Measurements from ENCODE around the gene MOGAT2.

Gene MOGAT2
- long read RNA-seq = 0 reads

DNA sequence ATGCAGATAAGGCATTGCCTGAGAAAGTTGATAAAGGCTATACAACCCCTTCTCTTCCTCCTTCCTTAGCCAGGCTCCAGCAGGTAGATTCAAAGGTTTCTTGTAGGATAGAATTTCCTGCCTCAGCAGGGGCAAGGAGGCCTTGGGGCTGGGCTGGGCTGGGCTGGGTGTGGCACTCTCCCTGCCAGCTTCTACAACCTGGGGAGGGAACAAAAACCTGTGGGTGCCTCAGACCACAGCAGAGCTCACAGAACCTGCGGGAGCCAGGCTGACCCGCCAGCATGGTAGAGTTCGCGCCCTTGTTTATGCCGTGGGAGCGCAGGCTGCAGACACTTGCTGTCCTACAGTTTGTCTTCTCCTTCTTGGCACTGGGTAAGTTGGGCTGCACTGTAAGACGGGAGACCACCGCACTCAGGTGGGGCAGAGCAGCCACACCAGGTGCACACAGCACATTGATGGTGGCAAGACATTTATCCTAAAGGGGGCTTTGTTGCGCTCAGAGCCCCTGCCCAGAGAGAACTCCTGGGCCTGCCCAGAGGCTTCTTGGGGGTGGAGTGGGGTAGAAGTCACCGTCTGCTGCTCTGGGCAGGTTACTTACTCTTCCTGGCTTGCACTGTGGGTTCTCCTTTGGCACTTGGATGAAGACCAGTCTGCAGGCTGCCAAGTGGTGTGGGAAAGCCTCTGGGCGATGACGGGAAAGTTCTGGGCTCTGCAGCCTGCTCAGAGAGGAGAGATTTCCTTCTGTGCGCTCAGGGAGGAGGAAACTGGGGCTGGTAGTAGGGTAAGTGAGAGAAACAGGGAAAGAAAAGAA lies at the start of gene MOGAT2:
MOGAT2 (plus strand) TSS at position 231 of the 811 bp plus-strand sequence; CDS start at position 282, 51 bp downstream.
- Histone ChIP-seq H3K4me3 (replicated peaks; ENCODE audit: insufficient read depth, low read length) (no peak within 1 kb of the TSS), H3K27me3 (ENCODE audit: insufficient read depth, poor library complexity, severe bottlenecking) (no peaks in the 10 kb centered on the region), H3K27ac (replicated peaks) (no peak within 1 kb of the TSS)
- DNase-seq (ENCODE audit: low read depth in 1 of 2, low spot score in 1 of 2) = no peak
- TF ChIP-seq GABPA (IDR thresholded peaks at IDR 0.05; ENCODE audit: low read depth) (no peak), POLR2AphosphoS5 (IDR thresholded peaks at IDR 0.05; ENCODE audit: low read depth) (no peak), SPI1 (IDR thresholded peaks at IDR 0.05; ENCODE audit: borderline replicate concordance, low read depth) (no peak)
- TF ChIP-seq, protein P1, sequence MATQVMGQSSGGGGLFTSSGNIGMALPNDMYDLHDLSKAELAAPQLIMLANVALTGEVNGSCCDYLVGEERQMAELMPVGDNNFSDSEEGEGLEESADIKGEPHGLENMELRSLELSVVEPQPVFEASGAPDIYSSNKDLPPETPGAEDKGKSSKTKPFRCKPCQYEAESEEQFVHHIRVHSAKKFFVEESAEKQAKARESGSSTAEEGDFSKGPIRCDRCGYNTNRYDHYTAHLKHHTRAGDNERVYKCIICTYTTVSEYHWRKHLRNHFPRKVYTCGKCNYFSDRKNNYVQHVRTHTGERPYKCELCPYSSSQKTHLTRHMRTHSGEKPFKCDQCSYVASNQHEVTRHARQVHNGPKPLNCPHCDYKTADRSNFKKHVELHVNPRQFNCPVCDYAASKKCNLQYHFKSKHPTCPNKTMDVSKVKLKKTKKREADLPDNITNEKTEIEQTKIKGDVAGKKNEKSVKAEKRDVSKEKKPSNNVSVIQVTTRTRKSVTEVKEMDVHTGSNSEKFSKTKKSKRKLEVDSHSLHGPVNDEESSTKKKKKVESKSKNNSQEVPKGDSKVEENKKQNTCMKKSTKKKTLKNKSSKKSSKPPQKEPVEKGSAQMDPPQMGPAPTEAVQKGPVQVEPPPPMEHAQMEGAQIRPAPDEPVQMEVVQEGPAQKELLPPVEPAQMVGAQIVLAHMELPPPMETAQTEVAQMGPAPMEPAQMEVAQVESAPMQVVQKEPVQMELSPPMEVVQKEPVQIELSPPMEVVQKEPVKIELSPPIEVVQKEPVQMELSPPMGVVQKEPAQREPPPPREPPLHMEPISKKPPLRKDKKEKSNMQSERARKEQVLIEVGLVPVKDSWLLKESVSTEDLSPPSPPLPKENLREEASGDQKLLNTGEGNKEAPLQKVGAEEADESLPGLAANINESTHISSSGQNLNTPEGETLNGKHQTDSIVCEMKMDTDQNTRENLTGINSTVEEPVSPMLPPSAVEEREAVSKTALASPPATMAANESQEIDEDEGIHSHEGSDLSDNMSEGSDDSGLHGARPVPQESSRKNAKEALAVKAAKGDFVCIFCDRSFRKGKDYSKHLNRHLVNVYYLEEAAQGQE (IDR thresholded peaks at IDR 0.05; ENCODE audit: insufficient replicate concordance, low read depth) = no peak
- TF ChIP-seq, protein P2, sequence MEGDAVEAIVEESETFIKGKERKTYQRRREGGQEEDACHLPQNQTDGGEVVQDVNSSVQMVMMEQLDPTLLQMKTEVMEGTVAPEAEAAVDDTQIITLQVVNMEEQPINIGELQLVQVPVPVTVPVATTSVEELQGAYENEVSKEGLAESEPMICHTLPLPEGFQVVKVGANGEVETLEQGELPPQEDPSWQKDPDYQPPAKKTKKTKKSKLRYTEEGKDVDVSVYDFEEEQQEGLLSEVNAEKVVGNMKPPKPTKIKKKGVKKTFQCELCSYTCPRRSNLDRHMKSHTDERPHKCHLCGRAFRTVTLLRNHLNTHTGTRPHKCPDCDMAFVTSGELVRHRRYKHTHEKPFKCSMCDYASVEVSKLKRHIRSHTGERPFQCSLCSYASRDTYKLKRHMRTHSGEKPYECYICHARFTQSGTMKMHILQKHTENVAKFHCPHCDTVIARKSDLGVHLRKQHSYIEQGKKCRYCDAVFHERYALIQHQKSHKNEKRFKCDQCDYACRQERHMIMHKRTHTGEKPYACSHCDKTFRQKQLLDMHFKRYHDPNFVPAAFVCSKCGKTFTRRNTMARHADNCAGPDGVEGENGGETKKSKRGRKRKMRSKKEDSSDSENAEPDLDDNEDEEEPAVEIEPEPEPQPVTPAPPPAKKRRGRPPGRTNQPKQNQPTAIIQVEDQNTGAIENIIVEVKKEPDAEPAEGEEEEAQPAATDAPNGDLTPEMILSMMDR (IDR thresholded peaks at IDR 0.05; ENCODE audit: insufficient read depth, low read length) = no peak

DNA sequence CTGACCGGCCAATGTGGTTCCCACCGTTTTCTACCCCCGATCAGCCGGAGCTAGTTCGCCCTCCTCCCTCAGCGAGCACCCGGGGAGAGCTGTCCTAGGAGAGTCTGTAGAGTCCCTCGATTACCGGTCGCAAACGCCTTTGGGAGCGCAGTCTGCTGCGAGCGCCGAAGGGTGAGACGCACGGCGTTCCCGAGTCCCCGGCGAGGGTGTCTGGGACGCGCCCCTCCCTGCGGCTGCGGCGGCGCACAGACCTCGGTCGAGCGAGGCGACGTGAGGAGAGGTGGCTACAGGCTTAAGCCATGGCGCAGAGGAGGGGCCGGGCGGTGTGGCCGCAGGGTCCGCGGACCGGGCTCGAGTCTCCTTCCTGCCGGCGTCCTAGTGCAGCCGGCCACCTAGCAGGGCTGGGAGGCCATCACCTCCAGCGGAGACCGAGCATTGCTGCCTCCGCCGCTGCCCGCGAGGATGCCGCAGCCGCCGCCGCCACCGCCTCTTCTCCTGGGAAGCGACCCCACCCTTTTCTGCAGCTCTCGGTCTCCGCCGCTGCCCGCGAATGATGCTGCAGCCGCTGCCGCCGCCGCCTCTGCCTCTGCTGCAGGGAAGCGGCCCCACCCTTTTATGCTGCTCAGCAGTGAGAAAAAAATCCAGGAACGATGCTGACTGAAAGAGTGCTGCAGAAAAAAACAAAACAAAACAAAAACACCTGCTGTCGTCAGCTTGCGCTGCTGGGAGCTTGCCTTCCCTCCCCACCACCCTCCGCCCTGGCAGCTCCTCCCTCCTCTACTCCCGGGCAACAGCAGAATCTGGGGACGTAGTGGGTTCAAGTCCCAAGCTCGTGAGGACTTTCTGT lies 49.0 kb upstream of the MOGAT2 start, which contains the start of gene MAP6:
MAP6 (minus strand) TSS at position 588 of the 847 bp plus-strand sequence. CDS start 669 bp downstream, outside the sequence.
- TF ChIP-seq SPI1 (IDR thresholded peaks at IDR 0.05; ENCODE audit: borderline replicate concordance, low read depth) = no peak
- TF ChIP-seq, protein P1 (IDR thresholded peaks at IDR 0.05; ENCODE audit: insufficient replicate concordance, low read depth) = no peak
- peak within 1 kb of the TSS; percentile 20 for H3K4me3 ChIP-seq (replicated peaks; ENCODE audit: insufficient read depth, low read length)
- H3K27ac ChIP-seq (replicated peaks) = no peak within 1 kb of the TSS
- no peak for DNase-seq (ENCODE audit: low read depth in 1 of 2, low spot score in 1 of 2)
- peaks cover 59% of the 10 kb centered on the region for H3K27me3 ChIP-seq (ENCODE audit: insufficient read depth, poor library complexity, severe bottlenecking)

DNA sequence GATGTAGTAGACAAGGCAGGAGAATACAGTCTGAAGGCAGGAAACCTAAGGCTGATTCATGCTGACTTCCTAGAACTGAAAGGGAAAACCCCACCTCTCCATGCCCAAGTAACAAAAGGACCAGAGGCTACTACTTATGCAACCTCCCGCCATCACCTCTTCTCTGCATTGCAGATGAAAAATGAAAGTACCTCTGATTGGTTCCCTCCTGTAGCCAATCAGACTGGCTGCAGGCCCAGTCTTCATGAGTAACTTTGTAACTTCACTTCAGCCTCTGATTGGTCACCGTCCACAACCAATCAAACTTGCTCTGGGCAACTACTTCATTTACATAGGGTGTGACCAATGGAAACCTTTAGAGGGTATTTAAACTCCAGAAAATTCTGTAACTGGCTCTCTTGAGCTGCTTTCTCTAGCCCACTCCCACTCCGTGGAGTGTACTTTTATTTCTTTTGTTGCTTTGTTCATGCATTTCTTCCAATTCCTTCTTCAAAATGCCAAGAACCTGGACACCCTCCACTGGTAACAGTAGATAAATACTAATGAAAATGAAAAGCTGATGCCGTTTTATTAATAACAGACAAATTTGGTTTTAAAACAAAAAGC lies 43.6 kb upstream of the MOGAT2 start:
- H3K27ac ChIP-seq (replicated peaks) = no peak overlapping the region
- H3K4me3 ChIP-seq (replicated peaks; ENCODE audit: insufficient read depth, low read length) = no peak overlapping the region
- no peak for DNase-seq (ENCODE audit: low read depth in 1 of 2, low spot score in 1 of 2)
- TF ChIP-seq GABPA (IDR thresholded peaks at IDR 0.05; ENCODE audit: low read depth) (no peak), SPI1 (IDR thresholded peaks at IDR 0.05; ENCODE audit: borderline replicate concordance, low read depth) (no peak), POLR2AphosphoS5 (IDR thresholded peaks at IDR 0.05; ENCODE audit: low read depth) (no peak)
- TF ChIP-seq, protein P2 (IDR thresholded peaks at IDR 0.05; ENCODE audit: insufficient read depth, low read length) = no peak
- TF ChIP-seq, protein P1 (IDR thresholded peaks at IDR 0.05; ENCODE audit: insufficient replicate concordance, low read depth) = no peak
- peaks cover 20% of the 10 kb centered on the region for H3K27me3 ChIP-seq (ENCODE audit: insufficient read depth, poor library complexity, severe bottlenecking)
